Smooth muscle cell (in vitro differentiated cells): ENCODE results near the gene TCN2. TPM values are rescaled to one million over a fixed set of nuclear protein-coding genes. Genes with fewer than 3 reads are reported as not detected.

Experiments
- DNase-seq: peaks from one replicate; lab custom pipeline; 2025; ENCODE audit not compliant: unreplicated experiment; lab: John Stamatoyannopoulos, UW
- H2AFZ ChIP-seq: fragments of 200-600 bp; sonication (generic); 2 replicates; pipeline ENCODE4 v1.6.0; 2016; ENCODE audit warnings: antibody characterized with exemption, low read depth, mild to moderate bottlenecking
- H3F3A ChIP-seq: fragments of 200-600 bp; sonication (generic); 2 replicates; pipeline ENCODE4 v1.6.0; 2017; ENCODE audit warnings: antibody characterized with exemption, low read depth
- H3K27ac ChIP-seq: fragments of 200-600 bp; sonication (generic); 2 replicates; pipeline ENCODE4 v1.5.1; 2016; ENCODE audit warnings: low read depth, mild to moderate bottlenecking
- H3K27me3 ChIP-seq: fragments of 200-600 bp; sonication (generic); 2 replicates; pipeline ENCODE4 v1.6.1; 2016; ENCODE audit warnings: low read depth, mild to moderate bottlenecking
- H3K36me3 ChIP-seq: fragments of 200-600 bp; sonication (generic); 2 replicates; pipeline ENCODE4 v1.5.1; 2016; ENCODE audit warnings: low read depth
- H3K4me1 ChIP-seq: fragments of 200-600 bp; sonication (generic); 2 replicates; pipeline ENCODE4 v1.5.1; 2016; ENCODE audit warnings: low read depth
- H3K4me2 ChIP-seq: fragments of 200-600 bp; sonication (generic); 2 replicates; pipeline ENCODE4 v1.6.0; 2016; ENCODE audit warnings: mild to moderate bottlenecking
- H3K4me3 ChIP-seq: fragments of 200-600 bp; sonication (generic); 2 replicates; pipeline ENCODE4 v1.5.1; 2016; ENCODE audit warnings: mild to moderate bottlenecking
- H3K79me2 ChIP-seq: fragments of 200-600 bp; sonication (generic); 2 replicates; pipeline ENCODE4 v1.6.0; 2016; ENCODE audit warnings: low read depth, mild to moderate bottlenecking
- H3K9ac ChIP-seq: fragments of 200-600 bp; sonication (generic); 2 replicates; pipeline ENCODE4 v1.6.0; 2016; ENCODE audit warnings: low read depth
- H3K9me3 ChIP-seq: fragments of 200-600 bp; sonication (generic); replicated peaks from 2 replicates; pipeline ENCODE4 v1.5.1; 2016; ENCODE audit warnings: low read depth
- H4K20me1 ChIP-seq: fragments of 200-600 bp; sonication (generic); 2 replicates; pipeline ENCODE4 v1.6.0; 2016; ENCODE audit warnings: low read depth
- WGBS: methylation state at CpG from one replicate; pipeline ENCODE4 v1.1.7; 2016; ENCODE audit warnings: low lambda C conversion rate; 5-methylcytosine and 5-hydroxymethylcytosine counted together
- polyA plus RNA-seq: library from polyadenylated mRNA; unstranded; fragments of >200 nt; fragmentation: Nextera tagmentation; extraction: Ambion mirVana; gene quantifications from 2 replicates; pipeline ENCODE4 v1.2.1, GENCODE V29; 2016
- total RNA-seq: library from RNA; depleted of rRNA; stranded (reverse); fragments of >200 nt; gene quantifications from 2 replicates; pipeline ENCODE4 v1.2.3, GENCODE V29; 2014
- TF ChIP-seq, protein P1 (sequence below): fragments of 200-600 bp; sonication (generic); IDR thresholded peaks from 2 replicates; pipeline ENCODE4 v1.5.1; 2017; ENCODE audit warnings: borderline replicate concordance, mild to moderate bottlenecking, antibody characterized with exemption; ENCODE audit not compliant: insufficient read depth, poor library complexity, severe bottlenecking

TCN2 gene
- total and polyA plus RNA-seq, 2 experiments from 2014 or later: 3.3 to 5.2 TPM

GRCh38 chr22:30637701-30638114 is 30.7 kb downstream of the TCN2 start:
- Histone ChIP-seq H3F3A (peaks cover 11% of the 10 kb centered on the region), H2AFZ (no peak overlapping the region), H4K20me1 (no peaks in the 10 kb centered on the region), H3K27ac (no peak overlapping the region), H3K4me2 (no peak overlapping the region), H3K4me3 (no peak overlapping the region), H3K36me3 (no peaks in the 10 kb centered on the region), H3K9me3 (no peaks in the 10 kb centered on the region), H3K27me3 (no peaks in the 10 kb centered on the region), H3K9ac (no peak overlapping the region), H3K79me2 (no peaks in the 10 kb centered on the region), H3K4me1 (peaks cover 8% of the 10 kb centered on the region)
- TF ChIP-seq, protein P1, sequence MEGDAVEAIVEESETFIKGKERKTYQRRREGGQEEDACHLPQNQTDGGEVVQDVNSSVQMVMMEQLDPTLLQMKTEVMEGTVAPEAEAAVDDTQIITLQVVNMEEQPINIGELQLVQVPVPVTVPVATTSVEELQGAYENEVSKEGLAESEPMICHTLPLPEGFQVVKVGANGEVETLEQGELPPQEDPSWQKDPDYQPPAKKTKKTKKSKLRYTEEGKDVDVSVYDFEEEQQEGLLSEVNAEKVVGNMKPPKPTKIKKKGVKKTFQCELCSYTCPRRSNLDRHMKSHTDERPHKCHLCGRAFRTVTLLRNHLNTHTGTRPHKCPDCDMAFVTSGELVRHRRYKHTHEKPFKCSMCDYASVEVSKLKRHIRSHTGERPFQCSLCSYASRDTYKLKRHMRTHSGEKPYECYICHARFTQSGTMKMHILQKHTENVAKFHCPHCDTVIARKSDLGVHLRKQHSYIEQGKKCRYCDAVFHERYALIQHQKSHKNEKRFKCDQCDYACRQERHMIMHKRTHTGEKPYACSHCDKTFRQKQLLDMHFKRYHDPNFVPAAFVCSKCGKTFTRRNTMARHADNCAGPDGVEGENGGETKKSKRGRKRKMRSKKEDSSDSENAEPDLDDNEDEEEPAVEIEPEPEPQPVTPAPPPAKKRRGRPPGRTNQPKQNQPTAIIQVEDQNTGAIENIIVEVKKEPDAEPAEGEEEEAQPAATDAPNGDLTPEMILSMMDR: no peak
- WGBS: 48% methylated on average over 1 of the region's 1 CpG
- no peak for DNase-seq

GRCh38 chr22:30640361-30640760 is 33.4 kb downstream of the TCN2 start:
- H3K9ac ChIP-seq: no peak overlapping the region
- TF ChIP-seq, protein P1: no peak
- no peak overlapping the region for H3K27ac ChIP-seq
- H3F3A ChIP-seq: peaks cover 6% of the 10 kb centered on the region
- no peak overlapping the region for H2AFZ ChIP-seq
- no peaks in the 10 kb centered on the region for H3K79me2 ChIP-seq
- no peaks in the 10 kb centered on the region for H3K36me3 ChIP-seq
- H3K27me3 ChIP-seq: no peaks in the 10 kb centered on the region
- 85% methylated on average over 4 of the region's 4 CpGs for WGBS
- H3K4me2 ChIP-seq: no peak overlapping the region
- no peak for DNase-seq
- no peaks in the 10 kb centered on the region for H3K9me3 ChIP-seq
- no peaks in the 10 kb centered on the region for H4K20me1 ChIP-seq
- no peak overlapping the region for H3K4me3 ChIP-seq
- H3K4me1 ChIP-seq: peaks cover 8% of the 10 kb centered on the region

- H3K4me2 ChIP-seq: no peak overlapping the region
- no peaks in the 10 kb centered on the region for H3K36me3 ChIP-seq
- TF ChIP-seq, protein P1: no peak
- no peak overlapping the region for H2AFZ ChIP-seq
- no peaks in the 10 kb centered on the region for H4K20me1 ChIP-seq
- WGBS: 93% methylated on average over 4 of the region's 4 CpGs
- H3K9ac ChIP-seq: no peak overlapping the region
- no peak overlapping the region for H3K27ac ChIP-seq
- H3K79me2 ChIP-seq: no peaks in the 10 kb centered on the region
- no peak for DNase-seq
- no peak overlapping the region for H3K4me3 ChIP-seq
- H3F3A ChIP-seq: peaks cover 3% of the 10 kb centered on the region
- H3K4me1 ChIP-seq: peaks cover 6% of the 10 kb centered on the region
- H3K27me3 ChIP-seq: no peaks in the 10 kb centered on the region
- H3K9me3 ChIP-seq: no peaks in the 10 kb centered on the region
These were observed 34.0 kb downstream of the TCN2 start for GRCh38 chr22:30640839-30641430.
